SH-SY5Y (cell line): ENCODE measurements around the gene ADGB.

Experiments
- GATA2 ChIP-seq: IDR thresholded peaks from 2 replicates; pipeline ENCODE4 v1.6.1; 2011; ENCODE audit warnings: mild to moderate bottlenecking, low read depth, low read length
- GATA3 ChIP-seq: IDR thresholded peaks from 2 replicates; pipeline ENCODE4 v1.6.1; 2011; ENCODE audit warnings: low read depth, mild to moderate bottlenecking, low read length, moderate library complexity

ADGB gene

GRCh38 chr6:146857180-146857979 is 258.6 kb downstream of the ADGB start:
- TF ChIP-seq GATA3 (no peak), GATA2 (no peak)

GRCh38 chr6:146857980-146858347 is 259.2 kb downstream of the ADGB start:
- no peak for TF ChIP-seq GATA3
- TF ChIP-seq GATA2: no peak

- TF ChIP-seq GATA2 (no peak), GATA3 (no peak)
Observed at GRCh38 chr6:146859206-146859605, 260.4 kb downstream of the ADGB start.

GRCh38 chr6:146859795-146860495 is 261.2 kb downstream of the ADGB start:
- TF ChIP-seq GATA3 (no peak), GATA2 (no peak)

GRCh38 chr6:146860583-146860982 is 261.8 kb downstream of the ADGB start:
- TF ChIP-seq GATA3 (no peak), GATA2 (no peak)

DNA sequence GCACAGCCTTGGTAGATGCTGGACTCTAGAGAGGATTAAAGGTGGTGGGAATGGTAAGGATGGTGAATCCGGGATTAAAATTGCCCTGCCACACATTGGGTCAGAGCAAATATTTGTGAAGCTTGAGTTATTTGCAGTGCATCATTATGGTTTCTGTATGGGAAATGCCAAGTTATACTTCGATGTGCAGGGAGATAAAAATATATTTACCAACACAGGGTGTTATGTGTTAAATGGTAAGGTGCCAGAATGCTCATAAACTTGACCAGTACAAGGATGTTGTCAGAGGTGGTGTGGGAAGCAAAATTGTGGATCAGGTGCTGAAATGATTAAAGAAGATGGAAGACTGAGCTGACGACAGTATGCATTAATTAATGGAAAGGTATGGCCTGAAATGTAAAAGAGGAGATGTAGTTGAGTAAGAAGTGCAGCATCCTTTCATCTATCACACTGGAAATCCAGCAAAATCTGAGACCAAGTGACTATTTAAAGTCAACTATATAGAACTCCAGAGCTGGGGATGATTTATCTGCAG is 262.3 kb downstream of the ADGB start:
- TF ChIP-seq GATA2 (no peak), GATA3 (no peak)

DNA sequence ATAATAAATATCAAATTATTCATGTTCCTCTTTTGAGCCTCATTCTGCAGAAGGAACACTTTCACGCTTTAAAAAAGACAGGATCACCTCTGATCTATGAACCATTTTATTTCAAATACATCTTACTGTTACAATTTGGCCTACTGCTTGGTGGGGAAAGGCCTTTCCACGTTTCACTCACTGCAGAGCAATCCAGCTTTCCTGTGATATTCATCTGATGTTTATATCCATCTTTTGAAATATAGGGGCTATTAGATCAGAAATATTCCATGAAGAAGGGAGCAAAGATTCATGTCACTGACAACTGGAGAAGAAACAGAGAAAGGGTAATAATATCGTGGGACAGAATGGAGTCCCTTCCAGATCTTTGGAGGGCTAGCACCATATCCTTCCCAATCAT is 262.9 kb downstream of the ADGB start:
- TF ChIP-seq GATA3: no peak
- no peak for TF ChIP-seq GATA2

DNA sequence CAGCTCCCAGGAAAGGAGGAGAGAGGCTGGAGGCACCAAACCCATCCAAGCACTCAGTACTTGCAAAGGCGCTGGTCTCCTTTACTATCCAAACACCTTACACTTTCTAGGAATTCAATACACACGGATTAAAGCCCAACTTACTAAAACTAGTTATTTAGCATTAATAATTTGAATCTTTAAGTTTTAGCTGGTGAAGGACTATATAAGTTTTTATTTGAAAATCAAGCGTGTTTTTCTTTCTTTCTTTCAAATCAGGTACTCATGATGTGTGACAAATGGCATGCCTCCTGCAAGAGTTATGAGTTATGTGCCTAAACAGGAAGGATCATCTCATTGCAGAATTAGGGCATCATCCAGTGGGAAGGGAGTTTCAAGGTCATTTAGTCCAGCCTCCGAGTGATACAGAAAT is 263.7 kb downstream of the ADGB start:
- no peak for TF ChIP-seq GATA3
- TF ChIP-seq GATA2: no peak

- TF ChIP-seq GATA2: no peak
Observed at GRCh38 chr6:146864300-146864699, 265.5 kb downstream of the ADGB start.

DNA sequence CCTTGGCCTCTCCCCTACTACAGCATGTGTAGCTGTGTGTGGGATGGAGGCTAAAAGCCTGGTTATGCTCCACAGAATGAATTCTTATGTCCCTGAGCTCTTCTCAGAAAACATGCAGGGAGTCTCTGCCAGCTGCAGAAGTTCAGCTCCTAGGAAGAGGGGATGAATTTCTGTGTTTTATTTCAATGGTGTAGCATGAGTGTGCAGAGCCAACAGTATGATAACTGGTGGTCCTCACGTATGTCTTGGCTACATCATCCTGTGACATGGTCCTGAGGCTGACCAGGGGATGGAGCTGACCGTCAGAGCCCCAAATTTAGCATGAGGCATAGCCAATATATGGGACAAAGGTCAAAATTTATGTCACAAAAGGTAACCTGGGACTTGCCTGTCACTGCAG is 266.1 kb downstream of the ADGB start:
- TF ChIP-seq GATA3: no peak
- TF ChIP-seq GATA2: no peak
